Muscle of arm (tissue), 12 donors: ENCODE measurements around the gene EPB41L1. TPM values are rescaled to one million over a fixed set of nuclear protein-coding genes. Genes with fewer than 3 reads are reported as not detected.
"Not testable (repeated sequence)": the region's sequence is repeated elsewhere in the genome, so short reads cannot be mapped to it uniquely, and the experiment has no call there.

Experiments
- DNase-seq: peaks from one replicate; pipeline ENCODE4 v3.0.0-alpha.2; 2013
- polyA plus RNA-seq, 12 donors: library from polyadenylated mRNA; unstranded; fragments of 120-200 nt; gene quantifications; one replicate each; pipeline ENCODE4 v1.2.1, GENCODE V29; 2013; ENCODE audit not compliant: insufficient read length in 12 of 12

Gene EPB41L1
- polyA plus RNA-seq, 12 donors, result 20.0 to 42.1 (median 23.3) TPM; not detected in 1

GRCh38 chr20:36125097-36125496 is 29.4 kb upstream of the EPB41L1 start:
- no peak for DNase-seq

GRCh38 chr20:36126836-36127527 is 27.6 kb upstream of the EPB41L1 start:
- no peak for DNase-seq

- no peak for DNase-seq
These were observed 25.9 kb upstream of the EPB41L1 start for GRCh38 chr20:36128463-36129159.

- DNase-seq, result no peak
These were observed 25.4 kb upstream of the EPB41L1 start for GRCh38 chr20:36129160-36129543.

- DNase-seq, result no peak
These were observed 24.1 kb upstream of the EPB41L1 start for GRCh38 chr20:36130390-36130789.

- no peak for DNase-seq
These were observed 21.7 kb upstream of the EPB41L1 start for GRCh38 chr20:36132802-36133211.

- DNase-seq, result no peak
These were observed 20.7 kb upstream of the EPB41L1 start for GRCh38 chr20:36133821-36134220.

GRCh38 chr20:36135159-36135558 is 19.4 kb upstream of the EPB41L1 start:
- no peak for DNase-seq

GRCh38 chr20:36135821-36136220 is 18.7 kb upstream of the EPB41L1 start:
- no peak for DNase-seq

GRCh38 chr20:36137313-36137712 is 17.2 kb upstream of the EPB41L1 start:
- DNase-seq, result not testable (repeated sequence)

- no peak for DNase-seq
These were observed 13.2 kb upstream of the EPB41L1 start for GRCh38 chr20:36141310-36141709.

- DNase-seq, result no peak
These were observed 10.2 kb upstream of the EPB41L1 start for GRCh38 chr20:36144336-36144735.

- DNase-seq, result no peak
These were observed 8.4 kb upstream of the EPB41L1 start for GRCh38 chr20:36145877-36146707.

- no peak for DNase-seq
These were observed 6.8 kb upstream of the EPB41L1 start for GRCh38 chr20:36147690-36148089.

GRCh38 chr20:36148439-36148838 is 6.1 kb upstream of the EPB41L1 start:
- DNase-seq, result no peak

- DNase-seq, result no peak
These were observed 5.5 kb upstream of the EPB41L1 start for GRCh38 chr20:36149012-36149411.

GRCh38 chr20:36149469-36149868 is 5.1 kb upstream of the EPB41L1 start:
- DNase-seq, result no peak

GRCh38 chr20:36150489-36150846 is 4.1 kb upstream of the EPB41L1 start:
- no peak for DNase-seq

- no peak for DNase-seq
These were observed 3.5 kb upstream of the EPB41L1 start for GRCh38 chr20:36150847-36151539.

- DNase-seq, result no peak
These were observed 2.3 kb upstream of the EPB41L1 start for GRCh38 chr20:36152261-36152660.

- no peak for DNase-seq
These were observed 1.3 kb upstream of the EPB41L1 start for GRCh38 chr20:36153204-36153603.
